NK-92 treated with Interleukin-12 subunit alpha and Interleukin-12 subunit beta, amount 100 ng/mL, for 24 hours (cell line): ENCODE measurements around the gene MSX2.
"Not testable (repeated sequence)": the region's sequence is repeated elsewhere in the genome, so short reads cannot be mapped to it uniquely, and the experiment has no call there.

Source experiments
- DNase-seq: peaks from one replicate; lab custom pipeline; 2025; lab: John Stamatoyannopoulos, UW

MSX2 gene

GRCh38 chr5:174733091-174733690 lies 8.8 kb downstream of the MSX2 start:
- no peak for DNase-seq

GRCh38 chr5:174733836-174734235 lies 9.5 kb downstream of the MSX2 start:
- no peak for DNase-seq

- DNase-seq, result no peak
Observed at GRCh38 chr5:174734571-174735497, 10.5 kb downstream of the MSX2 start.

GRCh38 chr5:174735498-174736330 lies 11.3 kb downstream of the MSX2 start:
- DNase-seq, result no peak

GRCh38 chr5:174736331-174736721 lies 11.9 kb downstream of the MSX2 start:
- DNase-seq, result no peak

- DNase-seq, result no peak
Observed at GRCh38 chr5:174736777-174737176, 12.4 kb downstream of the MSX2 start.

- DNase-seq, result no peak
Observed at GRCh38 chr5:174737330-174737729, 12.9 kb downstream of the MSX2 start.

GRCh38 chr5:174741352-174741751 lies 17.0 kb downstream of the MSX2 start:
- DNase-seq, result no peak

- no peak for DNase-seq
Observed at GRCh38 chr5:174744896-174745295, 20.5 kb downstream of the MSX2 start.

- DNase-seq, result no peak
Observed at GRCh38 chr5:174745590-174746103, 21.3 kb downstream of the MSX2 start.

- no peak for DNase-seq
Observed at GRCh38 chr5:174750711-174751110, 26.3 kb downstream of the MSX2 start.

GRCh38 chr5:174751154-174752000 lies 27.0 kb downstream of the MSX2 start:
- no peak for DNase-seq

- DNase-seq, result no peak
Observed at GRCh38 chr5:174752121-174752520, 27.7 kb downstream of the MSX2 start.

- DNase-seq, result no peak
Observed at GRCh38 chr5:174755106-174755505, 30.7 kb downstream of the MSX2 start.

GRCh38 chr5:174759091-174759490 lies 34.7 kb downstream of the MSX2 start:
- DNase-seq, result no peak

- no peak for DNase-seq
Observed at GRCh38 chr5:174760721-174761120, 36.3 kb downstream of the MSX2 start.

- not testable (repeated sequence) for DNase-seq
Observed at GRCh38 chr5:174761341-174761740, 37.0 kb downstream of the MSX2 start.

GRCh38 chr5:174764309-174764708 lies 39.9 kb downstream of the MSX2 start:
- no peak for DNase-seq

GRCh38 chr5:174765540-174765939 lies 41.2 kb downstream of the MSX2 start:
- DNase-seq, result no peak

GRCh38 chr5:174767670-174768069 lies 43.3 kb downstream of the MSX2 start:
- no peak for DNase-seq

- DNase-seq, result no peak
Observed at GRCh38 chr5:174769005-174769404, 44.6 kb downstream of the MSX2 start.
